Endothelial cell of umbilical vein (primary cell): ENCODE data around the gene DNAH6. TPM values are rescaled to one million over a fixed set of nuclear protein-coding genes. Genes with fewer than 3 reads are reported as not detected.

Experiments used
- BruUV-seq: library from RNA; stranded (reverse); fragments of 400-500 nt; replicated peaks from 2 replicates; lab custom pipeline; 2021; lab: Mats Ljungman, UMichigan
- CTCF ChIA-PET: fragments of 300-600, 350-600 bp; sonication (Branson Sonifier 250); formaldehyde crosslinking; loops from one replicate; lab custom pipeline; 2021; ENCODE audit warnings: antibody characterized with exemption, inconsistent platforms; lab: Charles Lee
- POLR2A ChIA-PET: fragments of 300-600, 350-600 bp; sonication (Branson Sonifier 250); formaldehyde crosslinking; loops from one replicate; lab custom pipeline; 2021; ENCODE audit warnings: antibody characterized with exemption, inconsistent platforms; lab: Charles Lee
- DNase-seq: peaks from one replicate; pipeline ENCODE4 v3.0.0-alpha.2; 2011; ENCODE audit warnings: low read depth, low spot score
- FAIRE-seq: peaks from 2 replicates; lab custom pipeline; 2011; peaks lifted over from hg19 to GRCh38; lab: Jason Lieb, UNC
- H2AFZ ChIP-seq: 2 replicates; pipeline ENCODE4 v1.6.0; 2012; ENCODE audit warnings: low read depth, low read length, control low read depth, inconsistent platforms
- H3K27ac ChIP-seq: 2 replicates; pipeline ENCODE4 v1.5.1; 2011; ENCODE audit warnings: low read depth, mild to moderate bottlenecking, control low read depth, low read length, moderate library complexity; ENCODE audit not compliant: insufficient read depth
- H3K27me3 ChIP-seq, 2 experiments: 2 replicates each; pipeline versions ENCODE4 v1.6.0 to v1.6.1; 2011; ENCODE audit warnings: low read length in 2 of 2, mixed read lengths in 1 of 2; ENCODE audit not compliant: control insufficient read depth in 2 of 2, insufficient read depth in 2 of 2
- H3K36me3 ChIP-seq, 2 experiments: 2 replicates in 1 of 2; 3 replicates in 1 of 2; pipeline ENCODE4 v1.5.1; 2011; ENCODE audit warnings: low read length in 2 of 2, mild to moderate bottlenecking in 1 of 2, moderate library complexity in 1 of 2; ENCODE audit not compliant: control insufficient read depth in 2 of 2, insufficient read depth in 2 of 2; ENCODE audit errors: extremely low read depth in 1 of 2
- H3K4me1 ChIP-seq: 3 replicates; pipeline ENCODE4 v1.5.1; 2011; ENCODE audit warnings: mild to moderate bottlenecking, low read length; ENCODE audit not compliant: control insufficient read depth, insufficient read depth; ENCODE audit errors: extremely low read depth
- H3K4me2 ChIP-seq: 2 replicates; pipeline ENCODE4 v1.6.1; 2011; ENCODE audit warnings: low read length, control low read depth, mixed read lengths; ENCODE audit not compliant: insufficient read depth
- H3K4me3 ChIP-seq, 3 experiments: fragments of 200-600 bp in 1 of 3; sonication (generic), shearing (Covaris generic) in 1 of 3; replicated peaks in 1 of 3; 2 replicates each; pipeline ENCODE4 v1.5.1; 2011 to 2016; ENCODE audit warnings: control low read depth in 3 of 3, low read length in 3 of 3, mild to moderate bottlenecking in 2 of 3, inconsistent platforms in 1 of 3, low read depth in 1 of 3, moderate library complexity in 1 of 3; ENCODE audit not compliant: insufficient read depth in 1 of 3
- H3K79me2 ChIP-seq: 2 replicates; pipeline ENCODE4 v1.6.0; 2012; ENCODE audit warnings: low read length, inconsistent platforms; ENCODE audit not compliant: control insufficient read depth, insufficient read depth
- H3K9ac ChIP-seq: replicated peaks from 2 replicates; pipeline ENCODE3; 2011; ENCODE audit warnings: low read length, control low read depth; ENCODE audit not compliant: insufficient read depth; ENCODE audit errors: extremely low read depth
- H3K9me1 ChIP-seq: replicated peaks from 3 replicates; pipeline ENCODE4 v1.6.0; 2011; ENCODE audit warnings: mild to moderate bottlenecking, low read length; ENCODE audit not compliant: control insufficient read depth, insufficient read depth; ENCODE audit errors: extremely low read depth
- H3K9me3 ChIP-seq: replicated peaks from 2 replicates; pipeline ENCODE4 v1.5.1; 2012; ENCODE audit warnings: low read length, inconsistent platforms; ENCODE audit not compliant: control insufficient read depth, insufficient read depth
- H4K20me1 ChIP-seq: replicated peaks from 2 replicates; pipeline ENCODE3; 2011; ENCODE audit warnings: mild to moderate bottlenecking, low read length; ENCODE audit not compliant: control insufficient read depth, insufficient read depth; ENCODE audit errors: extremely low read depth
- CTCF ChIP-seq, 2 donors: IDR thresholded peaks; 1 replicate in 1 of 2; 2 replicates in 1 of 2; pipeline ENCODE4 v1.5.1; 2011; ENCODE audit warnings: low read length in 2 of 2, mild to moderate bottlenecking in 2 of 2, moderate library complexity in 2 of 2, control low read depth in 1 of 2, inconsistent platforms in 1 of 2, low read depth in 1 of 2; ENCODE audit not compliant: insufficient read depth in 1 of 2; ENCODE audit errors: extremely low read depth in 1 of 2
- EZH2 ChIP-seq: IDR thresholded peaks from 2 replicates; pipeline ENCODE4 v1.6.1; 2012; ENCODE audit warnings: borderline replicate concordance, low read depth, mild to moderate bottlenecking, moderate library complexity, low read length, inconsistent platforms; ENCODE audit not compliant: severe bottlenecking
- FOS ChIP-seq: IDR thresholded peaks from 2 replicates; pipeline ENCODE4 v1.6.1; 2011; ENCODE audit warnings: mild to moderate bottlenecking, low read length, moderate library complexity, borderline replicate concordance; ENCODE audit not compliant: insufficient read depth
- GATA2 ChIP-seq: IDR thresholded peaks from 2 replicates; pipeline ENCODE4 v1.7.0; 2011; ENCODE audit warnings: low read depth, mild to moderate bottlenecking, moderate library complexity, mixed read lengths, low read length; ENCODE audit not compliant: insufficient read length, insufficient read depth
- JUN ChIP-seq: IDR thresholded peaks from 2 replicates; pipeline ENCODE4 v1.6.1; 2011; ENCODE audit warnings: borderline replicate concordance, low read depth; ENCODE audit not compliant: insufficient read length, insufficient read depth
- MAX ChIP-seq: IDR thresholded peaks from 2 replicates; pipeline ENCODE4 v1.6.1; 2011; ENCODE audit not compliant: insufficient read depth, insufficient read length
- MYC ChIP-seq: IDR thresholded peaks from one replicate; pipeline ENCODE4 v1.6.1; 2011; ENCODE audit warnings: mild to moderate bottlenecking, low read depth, low read length
- POLR2A ChIP-seq: IDR thresholded peaks from 2 replicates; pipeline ENCODE4 v1.6.1; 2012; ENCODE audit warnings: low read depth, mild to moderate bottlenecking, control low read depth, low read length
- POLR2AphosphoS5 ChIP-seq: IDR thresholded peaks from 2 replicates; pipeline ENCODE4 v1.6.1; 2012; ENCODE audit warnings: low read depth, mild to moderate bottlenecking, control low read depth, low read length, moderate library complexity; ENCODE audit not compliant: insufficient read depth
- dilution Hi-C: fragments of 300-500 bp; cut with MboI; formaldehyde crosslinking; loops from one replicate; pipeline ENCODE4 v1.15.0; 2019; ENCODE audit warnings: low sequenced_read_pairs; ENCODE audit not compliant: extremely low pct_ligation_motif_present
- intact Hi-C: fragments of 100-400 bp; cut with micrococcal nuclease; formaldehyde crosslinking; loops from one replicate; pipeline ENCODE4 v1.10.0; 2022
- polyA plus RNA-seq, 4 experiments: library from polyadenylated mRNA; depleted of rRNA in 3 of 4; stranded (reverse) in 3 of 4; unstranded in 1 of 4; fragments of >200 nt; gene quantifications; 2 replicates each; pipeline versions ENCODE4 v1.2.1 to v1.2.3, GENCODE V29; 2011 to 2012; ENCODE audit warnings: missing spikeins in 1 of 4
- total RNA-seq: library from RNA; stranded (reverse); gene quantifications from 2 replicates; pipeline ENCODE4 v1.2.3, GENCODE V29; 2021

Gene DNAH6
- total and polyA plus RNA-seq, 2 donors (not counting 3 experiments of a cell fraction or from before 2014, with no cell fraction given) = 0.24 TPM; not detected in 1

GRCh38 chr2:84494070-84494469 is 22.2 kb upstream of the DNAH6 start:
- Histone ChIP-seq H3K4me2 (peak overlapping the region; percentile 67), H2AFZ (peak overlapping the region; percentile 23), H3K9me1 (no peaks in the 10 kb centered on the region), H3K4me1 (peaks cover 21% of the 10 kb centered on the region), H3K27ac (peak overlapping the region; percentile 99), H3K9ac (peak overlapping the region; percentile 86), H4K20me1 (no peaks in the 10 kb centered on the region), H3K4me3 (no peak overlapping the region), H3K79me2 (no peaks in the 10 kb centered on the region), H3K36me3 (no peaks in the 10 kb centered on the region), H3K27me3 (no peaks in the 10 kb centered on the region), H3K9me3 (no peaks in the 10 kb centered on the region)
- dilution Hi-C loops (no loop called here), intact Hi-C loops (loop anchor here (1.0 to 10.0 kb wide), 3 partner anchors 22 to 801 kb away; partner anchors contain the start of genes DNAH6 and SUCLG1)
- TF ChIP-seq FOS (peak; percentile 94), MAX (no peak), GATA2 (no peak), POLR2AphosphoS5 (peak; percentile 60), CTCF (IDR thresholded peaks at IDR 0.05; ENCODE audit: extremely low read depth in 1 of 2, insufficient read depth in 1 of 2, low read depth in 1 of 2, low read length in 2 of 2) (no peak), JUN (peak; percentile 86), EZH2 (no peak), POLR2A (no peak), MYC (no peak)
- POLR2A ChIA-PET = no interaction called here
- no TSS peak for BruUV-seq
- CTCF ChIA-PET = interaction anchor here (0.9 to 2.7 kb wide), 8 partner anchors 21 to 804 kb away, joined by 3 to 13 read pairs (median 4); partner anchors contain the start of gene DNAH6
- DNase-seq = peak; percentile 70
- FAIRE-seq = peak; percentile 79
